BLaER1 (cell line): Measurements from ENCODE around the gene ZFYVE21.
A peak's percentile ranks its signal among the peaks of the same experiment; 100 is the strongest.

Experiments
- H3K27ac ChIP-seq: shearing (Covaris generic); formaldehyde crosslinking; 2 replicates; pipeline ENCODE4 v1.8.1; 2022
- H3K27me3 ChIP-seq: shearing (Covaris generic); formaldehyde crosslinking; 2 replicates; pipeline ENCODE4 v1.8.1; 2022
- H3K36me3 ChIP-seq: shearing (Covaris generic); formaldehyde crosslinking; 2 replicates; pipeline ENCODE4 v1.8.1; 2022
- H3K4me1 ChIP-seq: shearing (Covaris generic); formaldehyde crosslinking; 2 replicates; pipeline ENCODE4 v1.8.1; 2022
- H3K4me2 ChIP-seq: shearing (Covaris generic); formaldehyde crosslinking; 2 replicates; pipeline ENCODE4 v1.8.1; 2022
- H3K4me3 ChIP-seq: shearing (Covaris generic); formaldehyde crosslinking; 2 replicates; pipeline ENCODE4 v1.8.1; 2022
- H3K9ac ChIP-seq: shearing (Covaris generic); formaldehyde crosslinking; 2 replicates; pipeline ENCODE4 v1.8.1; 2022
- H3K9me3 ChIP-seq: shearing (Covaris generic); formaldehyde crosslinking; 2 replicates; pipeline ENCODE4 v1.8.1; 2022
- H4K20me1 ChIP-seq: shearing (Covaris generic); formaldehyde crosslinking; 2 replicates; pipeline ENCODE4 v1.8.1; 2022
- Cebpa-rat ChIP-seq: shearing (Covaris generic); IDR thresholded peaks from 2 replicates; pipeline ENCODE4 v1.8.1; 2022

The ZFYVE21 gene

GRCh38 chr14:103712633-103713247 lies 2.9 kb upstream of the ZFYVE21 start:
- Histone ChIP-seq H3K4me1 (peaks cover 30% of the 10 kb centered on the region), H3K9me3 (no peaks in the 10 kb centered on the region), H3K4me2 (no peak overlapping the region), H3K36me3 (peaks cover 57% of the 10 kb centered on the region), H3K27ac (no peak overlapping the region), H3K4me3 (no peak overlapping the region), H3K9ac (peak overlapping the region; percentile 38; the same call in 1 of the 2 replicates), H3K27me3 (no peaks in the 10 kb centered on the region), H4K20me1 (peaks cover 76% of the 10 kb centered on the region)
- no peak for TF ChIP-seq Cebpa-rat

- Histone ChIP-seq H3K9me3 (no peaks in the 10 kb centered on the region), H3K4me2 (peak overlapping the region; percentile 94), H3K27me3 (no peaks in the 10 kb centered on the region), H4K20me1 (peaks cover 77% of the 10 kb centered on the region), H3K4me3 (peak overlapping the region; percentile 95; the same call in 1 of the 2 replicates), H3K4me1 (peaks cover 38% of the 10 kb centered on the region), H3K27ac (peak overlapping the region; percentile 96; the same call in 1 of the 2 replicates), H3K36me3 (peaks cover 49% of the 10 kb centered on the region), H3K9ac (peak overlapping the region; percentile 97)
- TF ChIP-seq Cebpa-rat, result no peak
Measured at GRCh38 chr14:103713304-103714062, 2.1 kb upstream of the ZFYVE21 start.

GRCh38 chr14:103714063-103714724 lies 1.4 kb upstream of the ZFYVE21 start:
- Histone ChIP-seq H4K20me1 (peaks cover 78% of the 10 kb centered on the region), H3K4me1 (peaks cover 45% of the 10 kb centered on the region), H3K9ac (peak overlapping the region; percentile 97), H3K4me2 (peak overlapping the region; percentile 94), H3K27me3 (no peaks in the 10 kb centered on the region), H3K4me3 (peak overlapping the region; percentile 95), H3K36me3 (peaks cover 42% of the 10 kb centered on the region), H3K27ac (peak overlapping the region; percentile 96), H3K9me3 (no peaks in the 10 kb centered on the region)
- no peak for TF ChIP-seq Cebpa-rat

- Histone ChIP-seq H3K9me3 (no peaks in the 10 kb centered on the region), H3K4me1 (peaks cover 56% of the 10 kb centered on the region), H4K20me1 (peaks cover 82% of the 10 kb centered on the region), H3K4me2 (peak overlapping the region; percentile 100), H3K36me3 (peaks cover 28% of the 10 kb centered on the region), H3K27ac (peak overlapping the region; percentile 73), H3K9ac (peak overlapping the region; percentile 87), H3K27me3 (no peaks in the 10 kb centered on the region), H3K4me3 (peak overlapping the region; percentile 95)
- no peak for TF ChIP-seq Cebpa-rat
Measured at GRCh38 chr14:103716091-103716801, 636 bp downstream of the ZFYVE21 start.

GRCh38 chr14:103716899-103717411 lies 1.3 kb downstream of the ZFYVE21 start:
- H3K27ac ChIP-seq, result no peak overlapping the region
- peaks cover 82% of the 10 kb centered on the region for H4K20me1 ChIP-seq
- peaks cover 27% of the 10 kb centered on the region for H3K36me3 ChIP-seq
- peaks cover 56% of the 10 kb centered on the region for H3K4me1 ChIP-seq
- H3K9ac ChIP-seq, result peak overlapping the region; percentile 87; the same call in 1 of the 2 replicates
- peak overlapping the region; percentile 95 for H3K4me3 ChIP-seq
- no peaks in the 10 kb centered on the region for H3K27me3 ChIP-seq
- H3K4me2 ChIP-seq, result peak overlapping the region; percentile 100
- H3K9me3 ChIP-seq, result no peaks in the 10 kb centered on the region
- TF ChIP-seq Cebpa-rat, result no peak

GRCh38 chr14:103718572-103718971 lies 3.0 kb downstream of the ZFYVE21 start:
- no peak for TF ChIP-seq Cebpa-rat
- Histone ChIP-seq H3K27me3 (no peaks in the 10 kb centered on the region), H3K4me1 (peaks cover 54% of the 10 kb centered on the region), H3K36me3 (peaks cover 12% of the 10 kb centered on the region; the same call in 1 of the 2 replicates), H3K9ac (peak overlapping the region; percentile 15; the same call in 1 of the 2 replicates), H3K9me3 (no peaks in the 10 kb centered on the region), H3K4me3 (no peak overlapping the region), H3K27ac (no peak overlapping the region), H4K20me1 (peaks cover 77% of the 10 kb centered on the region), H3K4me2 (peak overlapping the region; percentile 53)

- Histone ChIP-seq H3K9ac (0 out of 2 replicates have a peak overlapping the region, but pooled peaks have one; percentile 19), H3K27ac (no peak overlapping the region), H3K4me1 (peaks cover 42% of the 10 kb centered on the region), H3K9me3 (no peaks in the 10 kb centered on the region), H3K4me2 (peak overlapping the region; percentile 53), H3K27me3 (no peaks in the 10 kb centered on the region), H3K4me3 (no peak overlapping the region), H4K20me1 (peaks cover 81% of the 10 kb centered on the region), H3K36me3 (peaks cover 16% of the 10 kb centered on the region; the same call in 1 of the 2 replicates)
- no peak for TF ChIP-seq Cebpa-rat
Measured at GRCh38 chr14:103719751-103720150, 4.1 kb downstream of the ZFYVE21 start.

- Histone ChIP-seq H3K4me3 (no peak overlapping the region), H3K4me2 (no peak overlapping the region), H3K4me1 (peaks cover 38% of the 10 kb centered on the region), H3K27ac (no peak overlapping the region), H3K9me3 (no peaks in the 10 kb centered on the region), H4K20me1 (peaks cover 95% of the 10 kb centered on the region), H3K36me3 (peaks cover 34% of the 10 kb centered on the region), H3K9ac (no peak overlapping the region), H3K27me3 (no peaks in the 10 kb centered on the region)
- no peak for TF ChIP-seq Cebpa-rat
Measured at GRCh38 chr14:103721334-103722120, 5.9 kb downstream of the ZFYVE21 start.
